GM12801 (cell line): ENCODE data around the gene CLCN7.

Source experiments
- CTCF ChIP-seq: IDR thresholded peaks from one replicate; pipeline ENCODE4 v1.5.1; 2011; ENCODE audit warnings: control low read depth; ENCODE audit not compliant: insufficient read length; ENCODE audit errors: extremely low read depth

The CLCN7 gene

GRCh38 chr16:1431497-1432270 lies 43.1 kb downstream of the CLCN7 start:
- no peak for TF ChIP-seq CTCF

- TF ChIP-seq CTCF, result no peak
These were observed 43.9 kb downstream of the CLCN7 start, which contains the start of gene PERCC1 for GRCh38 chr16:1430759-1431496. Gene PERCC1, plus strand, starts transcription at chr16:1431078. Its CDS starts 1,516 bp downstream, at chr16:1432594.

DNA sequence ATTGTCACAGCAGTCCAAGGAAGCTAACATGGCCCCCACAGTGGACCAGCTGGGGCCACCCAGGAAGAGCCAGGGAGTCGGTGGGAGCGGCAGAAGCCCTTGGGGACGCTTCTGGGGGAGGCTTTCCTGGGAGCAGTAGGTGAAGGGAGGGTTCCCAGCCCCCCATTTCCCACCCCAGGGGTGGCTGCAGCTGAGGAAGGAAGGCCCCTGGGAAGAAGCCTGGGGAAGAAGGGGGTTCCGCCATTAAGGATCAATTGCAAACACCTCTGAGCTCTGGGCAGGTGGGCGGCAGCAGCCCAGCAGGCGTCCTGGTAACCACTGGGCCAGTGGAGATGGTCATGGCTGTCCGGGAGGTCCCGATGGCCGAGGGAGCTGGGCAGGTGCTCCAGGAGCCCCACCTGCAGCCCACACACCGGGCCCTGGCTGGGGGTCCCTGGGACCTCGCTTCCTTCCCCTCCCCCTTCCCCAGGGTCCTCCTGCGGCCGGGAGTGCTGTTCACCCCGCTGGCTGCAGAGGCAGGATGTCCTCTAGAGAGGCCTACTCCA lies 44.5 kb downstream of the CLCN7 start:
- TF ChIP-seq CTCF, result no peak

GRCh38 chr16:1429631-1430030 lies 45.2 kb downstream of the CLCN7 start:
- TF ChIP-seq CTCF, result no peak

DNA sequence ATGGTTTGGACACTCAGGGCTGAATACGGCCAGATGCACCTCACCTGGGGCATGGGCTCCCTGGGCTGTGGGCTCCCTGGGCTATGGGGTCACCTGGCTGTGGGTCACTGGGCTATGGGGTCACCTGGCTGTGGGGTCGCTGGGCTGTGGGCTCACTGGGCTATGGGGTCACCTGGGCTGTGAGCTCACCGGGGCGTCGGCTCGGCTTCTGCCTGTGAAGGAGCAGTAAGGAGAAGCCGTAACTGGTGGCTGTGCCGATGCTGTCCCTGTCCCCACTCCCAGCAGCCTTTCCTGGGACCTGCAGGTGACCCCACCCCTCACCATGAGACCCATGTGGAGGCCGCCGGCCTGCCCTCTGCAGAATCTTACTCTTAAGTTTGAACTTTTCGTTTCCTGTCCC lies 45.8 kb downstream of the CLCN7 start:
- TF ChIP-seq CTCF, result no peak

DNA sequence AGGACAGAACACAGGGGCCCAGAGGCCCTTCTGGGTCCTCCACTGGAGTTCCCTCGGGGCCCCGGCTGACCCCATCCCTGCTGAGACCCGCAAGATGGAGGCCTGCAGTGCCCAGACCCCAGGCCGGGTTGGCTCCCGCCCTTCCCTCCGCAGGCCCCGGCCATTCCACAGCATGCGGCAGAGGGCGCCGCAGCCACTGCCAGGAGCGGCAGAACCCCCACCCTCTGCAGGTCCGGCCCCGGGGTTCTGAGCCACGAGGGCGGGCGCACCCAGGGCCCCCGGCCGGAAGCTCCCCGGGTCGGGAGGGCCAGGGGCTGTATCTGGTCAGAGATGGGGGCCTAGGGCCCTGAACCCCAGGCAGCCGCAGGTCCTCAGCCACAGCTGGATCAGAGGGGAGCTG lies 46.3 kb downstream of the CLCN7 start:
- TF ChIP-seq CTCF, result no peak

DNA sequence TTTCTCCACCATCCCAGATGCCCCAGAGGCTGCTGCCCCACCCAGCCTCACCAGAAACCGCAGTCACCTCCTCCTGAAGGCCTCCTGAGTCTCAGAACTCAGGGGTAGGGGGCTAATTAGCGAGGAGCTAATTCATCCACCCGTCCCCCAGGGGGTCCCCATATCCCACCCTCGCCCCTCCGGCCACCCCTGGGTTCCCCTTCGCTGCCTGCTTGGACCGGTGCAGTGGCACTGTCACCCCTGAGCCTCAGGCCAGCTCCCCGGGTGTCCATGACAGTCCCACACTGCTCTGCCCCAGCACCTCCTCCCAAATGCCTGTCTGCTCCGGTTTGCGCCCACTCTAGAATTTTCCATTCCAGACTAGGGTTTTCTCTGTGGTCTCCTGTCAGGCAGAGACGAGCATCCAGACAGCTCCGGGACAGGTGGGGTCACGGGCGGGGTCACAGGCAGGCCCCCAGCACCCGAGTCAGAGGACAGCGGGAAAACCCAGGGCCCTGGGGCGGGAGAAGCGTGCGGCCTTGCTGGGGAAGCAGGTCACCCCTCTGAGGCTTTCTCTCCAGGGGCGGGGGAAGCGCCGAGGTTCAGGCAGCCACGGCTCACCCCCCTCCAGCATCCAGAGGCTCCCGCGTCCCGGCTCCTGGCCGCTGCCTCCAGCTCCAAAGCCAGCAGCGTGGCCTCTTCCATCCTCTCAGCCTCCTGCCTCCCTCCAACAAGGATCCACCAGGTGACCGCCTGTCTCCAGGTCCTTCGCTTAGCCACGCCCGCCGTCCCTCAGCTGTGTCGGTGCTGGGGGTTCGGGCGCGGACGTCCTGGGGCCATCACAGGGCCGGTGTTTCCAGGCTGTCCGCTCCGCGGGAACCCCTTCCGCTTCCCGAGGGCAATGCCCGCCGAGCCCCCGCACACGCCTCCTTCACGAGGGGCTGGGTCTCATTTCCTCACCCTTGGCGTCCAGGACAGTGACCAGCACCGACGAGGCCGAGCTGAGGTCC lies 47.1 kb downstream of the CLCN7 start:
- no peak for TF ChIP-seq CTCF
